ENCODE results near the gene RWDD1.

DNA sequence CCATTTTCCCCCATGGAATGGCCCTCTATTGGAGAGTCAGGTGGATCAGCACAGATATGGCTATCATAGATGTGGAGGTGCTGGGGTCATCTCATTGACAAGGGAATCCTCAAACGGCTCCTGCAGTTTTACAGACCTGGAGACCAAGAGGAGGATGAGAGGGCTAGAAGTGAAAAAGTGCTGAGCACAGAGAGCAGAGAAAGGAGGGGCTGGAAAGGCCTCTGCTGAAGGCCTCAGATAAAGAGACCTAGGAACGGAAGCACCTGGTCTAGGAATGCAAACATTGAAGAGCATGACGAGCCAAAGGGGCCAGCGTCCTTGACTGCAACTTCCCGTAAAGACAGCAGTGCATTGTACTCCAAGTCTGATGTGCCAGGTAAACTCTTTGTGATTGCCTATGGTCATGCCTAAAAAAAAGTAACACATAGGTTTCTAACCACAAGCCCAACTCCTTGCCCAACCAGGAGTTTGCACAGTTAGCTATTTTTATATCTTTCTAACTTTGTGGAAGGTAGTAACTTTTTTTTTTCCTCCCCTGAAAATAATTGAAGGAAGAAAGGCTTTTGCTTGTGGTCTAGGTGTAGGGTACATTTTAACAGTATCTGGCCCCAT lies 60.2 kb downstream of the RWDD1 start:
- TF ChIP-seq, protein P1, sequence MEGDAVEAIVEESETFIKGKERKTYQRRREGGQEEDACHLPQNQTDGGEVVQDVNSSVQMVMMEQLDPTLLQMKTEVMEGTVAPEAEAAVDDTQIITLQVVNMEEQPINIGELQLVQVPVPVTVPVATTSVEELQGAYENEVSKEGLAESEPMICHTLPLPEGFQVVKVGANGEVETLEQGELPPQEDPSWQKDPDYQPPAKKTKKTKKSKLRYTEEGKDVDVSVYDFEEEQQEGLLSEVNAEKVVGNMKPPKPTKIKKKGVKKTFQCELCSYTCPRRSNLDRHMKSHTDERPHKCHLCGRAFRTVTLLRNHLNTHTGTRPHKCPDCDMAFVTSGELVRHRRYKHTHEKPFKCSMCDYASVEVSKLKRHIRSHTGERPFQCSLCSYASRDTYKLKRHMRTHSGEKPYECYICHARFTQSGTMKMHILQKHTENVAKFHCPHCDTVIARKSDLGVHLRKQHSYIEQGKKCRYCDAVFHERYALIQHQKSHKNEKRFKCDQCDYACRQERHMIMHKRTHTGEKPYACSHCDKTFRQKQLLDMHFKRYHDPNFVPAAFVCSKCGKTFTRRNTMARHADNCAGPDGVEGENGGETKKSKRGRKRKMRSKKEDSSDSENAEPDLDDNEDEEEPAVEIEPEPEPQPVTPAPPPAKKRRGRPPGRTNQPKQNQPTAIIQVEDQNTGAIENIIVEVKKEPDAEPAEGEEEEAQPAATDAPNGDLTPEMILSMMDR (IDR thresholded peaks at IDR 0.05): no peak
- no peak for TF ChIP-seq POLR2A (IDR thresholded peaks at IDR 0.05)

Data from stomach (tissue), 4 donors.